ENCODE results near the gene OAF.
"Not testable (repeated sequence)": the region's sequence is repeated elsewhere in the genome, so short reads cannot be mapped to it uniquely, and the experiment has no call there.

The OAF gene

GRCh38 chr11:120273432-120273831 is 62.6 kb downstream of the OAF start:
- DNase-seq (ENCODE audit: low spot score), result no peak

GRCh38 chr11:120273956-120274355 is 63.1 kb downstream of the OAF start:
- not testable (repeated sequence) for DNase-seq (ENCODE audit: low spot score)

GRCh38 chr11:120279502-120279901 is 68.7 kb downstream of the OAF start:
- DNase-seq (ENCODE audit: low spot score), result no peak
